ENCODE measurements around the gene THBD. TPM values are rescaled to one million over a fixed set of nuclear protein-coding genes. Genes with fewer than 3 reads are reported as not detected.

The THBD gene
- total RNA-seq = 33.4 and 34.0 TPM in 2 replicates

- peak; percentile 91 for DNase-seq
These were observed at the start of gene THBD for GRCh38 chr20:23049201-23050075. Gene THBD (minus strand): TSS chr20:23049672. CDS start chr20:23049504, 168 bp downstream.

DNA sequence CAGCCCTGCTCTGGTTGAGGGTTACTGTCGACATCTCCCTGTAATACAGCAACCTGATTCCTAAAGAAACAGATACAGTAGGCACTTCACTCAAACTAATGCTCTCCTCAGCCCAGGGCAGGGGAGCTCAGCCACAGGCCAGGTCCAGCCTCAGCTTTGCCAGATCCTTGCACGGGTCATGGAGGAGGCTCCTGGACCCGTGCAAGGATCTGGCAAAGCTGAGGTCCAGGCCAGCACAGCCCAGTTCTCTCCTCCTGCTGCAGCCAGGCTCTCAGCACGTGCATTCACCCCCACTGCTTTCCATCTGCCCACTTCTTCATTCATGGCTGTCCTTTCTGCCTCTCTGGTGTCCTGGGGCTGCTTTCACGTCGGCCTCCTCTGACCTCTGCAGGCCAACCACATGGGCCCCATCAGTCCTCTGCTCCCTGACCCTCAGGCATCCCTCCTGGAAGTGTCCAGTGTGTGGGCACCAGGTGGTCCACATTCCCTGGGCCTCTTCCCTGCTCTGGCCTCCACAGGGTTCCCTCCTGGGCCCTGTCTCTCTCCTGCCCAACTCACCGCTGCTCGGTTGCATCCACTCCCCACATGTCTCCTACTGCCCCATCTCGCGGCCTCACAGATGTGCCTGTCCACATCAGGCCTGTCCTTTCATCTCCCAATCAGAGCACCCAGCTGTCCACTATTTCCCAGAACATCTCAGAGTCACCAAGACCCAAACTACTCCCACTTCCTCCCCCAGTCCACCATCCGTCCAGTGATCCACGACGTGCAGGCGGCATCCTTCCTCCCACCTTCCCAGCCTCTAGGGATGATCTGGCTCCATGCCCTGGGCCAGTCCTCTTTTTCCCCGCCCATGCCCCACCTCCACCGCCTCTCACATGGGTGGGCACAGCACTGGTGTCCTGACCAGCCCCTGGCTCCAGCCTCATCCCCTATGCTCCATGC is 48.4 kb upstream of the THBD start:
- DNase-seq = no peak

- DNase-seq = no peak
These were observed 47.6 kb upstream of the THBD start for GRCh38 chr20:23096986-23097520.

- DNase-seq = no peak
These were observed 46.6 kb upstream of the THBD start for GRCh38 chr20:23096097-23096496.

DNA sequence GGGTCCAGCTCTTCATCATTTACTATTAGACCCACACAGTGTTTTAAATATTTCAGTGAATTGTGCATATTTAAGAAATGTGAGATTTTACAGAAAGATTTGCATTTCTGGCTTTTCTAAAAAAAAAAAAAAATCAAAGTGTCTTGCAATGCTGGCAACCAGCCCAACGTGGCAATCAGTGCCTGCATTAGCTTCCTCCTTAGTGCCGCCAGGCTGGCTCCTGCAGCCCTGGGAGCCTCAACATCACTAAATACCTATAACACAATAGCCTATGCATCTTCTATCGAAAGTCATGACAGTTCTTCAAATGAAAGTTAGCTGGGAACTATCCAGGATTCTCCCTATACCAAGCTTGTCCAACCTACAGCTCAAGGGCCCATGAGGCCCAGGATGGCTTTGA is 46.0 kb upstream of the THBD start:
- DNase-seq = peak; percentile 44

- peak; percentile 47 for DNase-seq
These were observed 45.5 kb upstream of the THBD start for GRCh38 chr20:23094927-23095326.

DNA sequence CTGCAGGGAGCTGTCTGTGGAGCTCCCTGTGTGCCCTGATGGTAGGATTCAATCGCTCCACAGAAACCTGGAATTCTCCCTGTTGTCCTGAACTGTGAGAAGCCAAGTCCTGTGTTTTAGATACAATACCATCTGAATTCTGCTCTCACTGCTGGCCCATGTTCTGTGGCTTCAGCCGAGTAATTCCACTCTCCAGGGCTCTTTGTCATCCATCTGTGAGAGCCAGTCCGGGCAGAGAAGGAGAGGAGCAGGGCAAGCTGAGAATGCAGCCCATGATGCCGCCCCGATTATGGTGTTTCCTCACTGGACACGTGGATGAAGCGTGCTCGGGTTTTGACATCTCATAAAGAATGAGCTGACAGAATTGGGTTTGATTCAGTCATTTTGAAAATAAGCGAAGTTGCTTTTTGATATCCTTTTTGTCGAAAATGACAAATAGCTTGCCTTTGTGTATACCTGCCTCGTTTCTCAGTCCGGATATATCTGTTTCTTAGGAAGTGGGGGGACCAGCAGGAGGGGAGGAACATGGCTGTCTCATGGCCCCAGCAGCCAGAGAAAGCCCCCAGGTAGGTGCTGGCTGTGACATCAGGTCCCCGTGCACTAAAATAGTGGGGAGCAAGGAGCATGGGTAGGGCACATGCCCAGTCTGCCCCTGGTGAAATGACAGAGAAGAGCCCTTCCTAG is 44.9 kb upstream of the THBD start:
- DNase-seq = no peak

GRCh38 chr20:23093613-23094012 is 44.1 kb upstream of the THBD start:
- DNase-seq = no peak

DNA sequence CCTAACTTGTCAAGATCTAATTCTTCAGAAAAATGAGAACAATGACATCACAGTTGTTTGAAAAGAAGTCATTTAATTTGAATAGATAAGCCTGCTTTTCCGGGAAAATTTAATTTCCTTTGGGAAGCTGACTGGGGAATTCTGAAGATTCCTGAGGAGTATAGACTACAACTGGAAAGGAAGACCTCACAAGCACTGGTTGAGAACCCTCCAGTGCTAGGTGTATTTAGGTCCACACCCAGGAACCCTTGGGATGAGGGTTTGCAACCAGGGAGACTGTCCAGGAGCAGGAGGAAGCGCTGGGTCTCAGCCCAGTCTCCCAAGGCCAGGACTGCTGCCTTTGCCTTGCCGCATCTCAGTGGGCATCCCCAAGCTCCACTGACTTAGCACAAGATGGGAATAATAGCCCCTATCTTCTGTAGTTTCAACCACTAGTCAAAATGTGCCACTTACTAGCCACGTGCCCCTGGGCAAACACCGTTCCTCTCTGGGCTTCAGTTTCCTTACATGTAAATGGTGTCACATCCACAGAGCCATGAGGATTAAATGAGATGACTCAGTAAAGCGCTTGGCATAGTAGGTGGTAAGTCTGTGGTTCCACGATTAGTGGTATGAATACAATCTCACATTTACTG is 43.5 kb upstream of the THBD start:
- no peak for DNase-seq

GRCh38 chr20:23092384-23092756 is 42.9 kb upstream of the THBD start:
- peak; percentile 68 for DNase-seq

DNA sequence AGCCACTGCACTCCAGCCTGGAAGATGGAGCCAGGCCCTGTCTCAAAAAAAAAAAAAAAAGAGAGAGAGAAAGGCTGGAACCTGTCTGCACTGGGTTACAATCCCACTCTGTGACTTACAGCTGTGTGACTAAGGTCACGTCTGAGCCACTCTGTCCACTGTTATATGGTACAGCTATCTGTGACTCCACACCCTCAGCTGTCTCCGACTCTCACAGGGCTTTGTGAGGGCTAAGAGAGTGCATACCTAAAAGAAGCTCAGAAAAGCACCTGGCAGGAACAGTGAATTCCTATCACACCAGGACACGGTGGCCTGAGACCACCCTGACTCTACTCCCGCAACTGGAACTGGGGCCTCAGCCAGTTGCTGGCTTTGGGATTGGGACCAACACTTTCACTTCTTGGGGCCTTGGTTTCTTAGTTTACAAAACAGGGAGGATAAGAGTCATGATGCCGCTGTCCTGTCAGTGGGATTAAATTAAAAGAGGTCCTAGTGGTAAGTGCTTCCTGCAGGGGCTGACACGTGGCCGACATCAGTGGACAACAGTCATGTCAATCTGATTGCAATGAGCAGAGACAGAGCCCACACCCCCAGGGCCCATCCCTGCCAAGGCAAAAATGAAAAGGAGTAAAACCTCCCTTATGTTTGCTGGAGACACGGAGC is 42.4 kb upstream of the THBD start:
- DNase-seq = peak; percentile 31

DNA sequence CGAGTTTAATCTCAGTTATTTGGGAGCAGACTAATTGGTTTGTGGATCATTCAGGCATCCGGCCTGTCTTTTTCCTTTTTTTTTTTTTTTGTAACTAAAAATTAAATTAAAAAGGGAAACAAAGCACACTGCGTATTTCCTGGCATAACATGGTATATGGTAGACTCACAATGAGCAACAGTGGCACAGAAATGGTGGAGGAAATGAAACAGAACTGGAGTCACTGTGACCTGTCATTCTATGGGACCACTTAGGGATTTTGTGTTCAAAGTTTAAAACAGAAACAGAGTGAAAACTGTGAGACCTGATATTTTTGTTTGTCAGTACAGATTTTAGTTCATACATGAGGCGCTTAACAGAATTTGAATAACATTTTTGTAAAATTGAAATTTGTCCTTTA is 41.4 kb upstream of the THBD start:
- DNase-seq = peak; percentile 45

DNA sequence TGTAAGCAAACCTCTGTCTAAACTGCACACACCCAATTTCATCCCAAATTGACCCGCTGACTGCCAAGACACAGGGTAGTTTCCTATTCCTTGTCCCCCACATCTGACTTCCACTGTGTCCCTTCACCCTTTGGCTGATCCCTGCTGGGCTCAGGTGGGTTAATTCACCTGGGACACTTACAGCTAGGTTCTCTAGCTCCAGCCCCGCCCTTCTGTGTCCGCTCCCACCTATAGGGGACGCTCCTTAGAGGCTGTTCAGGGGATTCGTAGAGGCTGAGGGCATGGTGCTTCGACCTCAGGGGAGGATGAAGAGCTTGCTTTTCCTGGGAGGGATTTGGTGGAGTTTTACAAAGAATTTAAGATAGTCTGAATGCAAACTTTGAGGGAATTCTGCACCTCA is 40.7 kb upstream of the THBD start:
- DNase-seq = no peak

GRCh38 chr20:23088866-23089265 is 39.4 kb upstream of the THBD start:
- no peak for DNase-seq

DNA sequence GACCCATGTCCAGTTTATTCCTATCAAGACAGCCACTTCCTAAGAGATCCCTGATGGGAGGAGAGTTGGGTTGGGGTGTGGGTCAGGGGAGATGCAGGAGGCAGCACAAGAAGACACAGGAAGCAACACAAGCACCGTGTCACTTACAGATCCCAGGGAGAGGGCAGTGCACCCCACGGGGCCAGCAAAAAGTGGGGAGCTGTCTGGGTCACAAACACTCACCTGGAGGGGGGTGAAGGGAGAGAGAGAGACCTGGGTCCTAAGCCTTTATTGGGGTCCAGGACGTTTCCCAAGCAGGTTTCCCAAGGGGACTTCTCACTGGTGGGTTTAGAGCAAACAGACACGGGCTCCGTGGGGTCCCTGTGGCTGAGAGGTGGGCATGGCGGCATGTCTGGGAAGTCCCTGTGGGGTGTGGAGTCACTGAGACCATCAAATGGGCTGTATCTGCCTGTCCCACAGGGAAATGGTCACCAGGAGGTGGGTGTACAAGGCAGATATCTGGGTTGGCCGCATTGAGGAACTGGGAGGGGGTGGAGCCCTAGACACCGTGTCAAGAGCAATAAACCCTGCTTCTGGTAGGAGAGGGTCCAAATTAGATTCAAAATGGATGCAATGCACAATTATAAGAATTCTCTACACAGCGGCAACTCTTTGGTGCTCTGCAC is 38.2 kb upstream of the THBD start:
- no peak for DNase-seq

DNA sequence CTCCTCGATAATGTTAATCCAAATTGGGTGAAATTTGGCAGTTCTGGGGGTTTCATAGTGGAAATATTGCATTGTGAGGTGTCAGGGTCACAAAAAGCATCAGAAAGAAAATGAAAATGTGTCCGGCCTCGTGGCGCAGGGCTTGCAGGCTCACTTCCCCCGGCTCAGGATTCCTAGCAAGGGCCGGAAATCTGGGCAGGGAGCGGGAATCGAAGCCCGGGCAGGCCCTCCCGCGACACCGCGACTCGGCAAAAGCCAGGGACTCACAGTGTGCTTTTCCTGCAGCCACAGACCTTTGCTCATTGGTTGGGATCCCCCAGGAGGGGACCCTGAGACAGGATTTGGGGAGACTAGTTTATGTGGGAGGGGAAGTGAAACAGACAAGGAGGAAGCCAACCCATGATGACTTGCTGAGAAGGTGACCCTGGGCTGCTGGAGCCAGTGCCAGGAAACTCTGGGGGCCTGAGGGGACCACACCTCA is 37.5 kb upstream of the THBD start:
- DNase-seq = peak; percentile 77

- peak; percentile 96 for DNase-seq
These were observed 36.6 kb upstream of the THBD start, which contains the start of gene CD93 for GRCh38 chr20:23086056-23086566. Gene CD93 (minus strand): TSS chr20:23086324. CDS start chr20:23086192, 132 bp downstream.

- DNase-seq = peak; percentile 60
These were observed 36.1 kb upstream of the THBD start for GRCh38 chr20:23085436-23086055.

DNA sequence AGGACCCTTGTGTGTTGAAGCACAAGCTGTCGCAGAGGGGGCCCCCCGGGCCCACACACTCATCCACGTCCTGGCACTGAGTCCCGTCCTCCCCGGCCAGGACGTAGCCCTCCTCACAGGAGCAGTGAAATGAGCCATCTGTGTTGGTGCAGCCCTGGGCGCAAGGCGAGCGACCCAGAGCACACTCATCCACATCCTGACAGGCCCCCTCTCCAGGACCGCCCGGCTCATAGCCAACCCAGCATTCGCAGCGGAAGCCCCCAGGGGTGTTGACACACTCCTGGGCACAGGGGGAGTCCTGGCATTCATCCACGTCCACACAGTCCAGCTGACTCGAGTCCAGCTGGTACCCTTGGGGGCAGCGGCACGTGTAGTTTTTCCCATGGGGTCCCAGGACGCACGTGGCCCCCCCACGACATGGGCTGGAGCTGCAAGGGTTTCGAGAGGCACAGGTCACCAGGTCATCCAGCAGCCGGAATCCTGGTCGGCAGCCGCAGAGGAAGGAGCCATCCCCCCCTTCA is 35.4 kb upstream of the THBD start:
- DNase-seq = peak; percentile 79
